HG02970 (cell line): Measurements from ENCODE around the gene MDC1.
A peak's percentile ranks its signal among the peaks of the same experiment; 100 is the strongest.

Experiments
- ATAC-seq: cut with Tn5 transposase; IDR thresholded peaks from one replicate; pipeline ENCODE4 v1.9.1; 2021; ENCODE audit warnings: mild to moderate bottlenecking, moderate library complexity, moderate number of reproducible peaks; ENCODE audit not compliant: unreplicated experiment, low FRiP score

MDC1 gene

GRCh38 chr6:30707281-30707850 is 9.7 kb downstream of the MDC1 start:
- no peak for ATAC-seq

- no peak for ATAC-seq
These were observed 11.5 kb downstream of the MDC1 start for GRCh38 chr6:30705620-30706019.

- ATAC-seq, result no peak
These were observed 13.3 kb downstream of the MDC1 start for GRCh38 chr6:30703821-30704220.

GRCh38 chr6:30703011-30703410 is 14.1 kb downstream of the MDC1 start:
- no peak for ATAC-seq

GRCh38 chr6:30700340-30700739 is 16.7 kb downstream of the MDC1 start:
- no peak for ATAC-seq

- ATAC-seq, result no peak
These were observed 20.6 kb downstream of the MDC1 start for GRCh38 chr6:30696432-30696831.

GRCh38 chr6:30691208-30691847 is 25.8 kb downstream of the MDC1 start:
- ATAC-seq, result no peak

- ATAC-seq, result no peak
These were observed 26.5 kb downstream of the MDC1 start, which contains the start of gene NRM for GRCh38 chr6:30690403-30691207. Gene NRM (minus strand): TSS chr6:30690984. CDS start chr6:30690974, 10 bp downstream.

- ATAC-seq, result no peak
These were observed 27.1 kb downstream of the MDC1 start for GRCh38 chr6:30689985-30690384.

- ATAC-seq, result no peak
These were observed 27.8 kb downstream of the MDC1 start for GRCh38 chr6:30689022-30689865.

- ATAC-seq, result no peak
These were observed 28.5 kb downstream of the MDC1 start for GRCh38 chr6:30688569-30688968.

- ATAC-seq, result no peak
These were observed 29.2 kb downstream of the MDC1 start for GRCh38 chr6:30687659-30688431.

GRCh38 chr6:30686908-30687658 is 30.0 kb downstream of the MDC1 start:
- ATAC-seq, result peak; percentile 48

GRCh38 chr6:30686009-30686907 is 30.8 kb downstream of the MDC1 start, which contains the start of gene PPP1R18:
Gene PPP1R18 (minus strand): TSS chr6:30686645. CDS start chr6:30686018, 627 bp downstream.
- ATAC-seq, result no peak

GRCh38 chr6:30685157-30686008 is 31.7 kb downstream of the MDC1 start:
- ATAC-seq, result no peak

- no peak for ATAC-seq
These were observed 32.5 kb downstream of the MDC1 start for GRCh38 chr6:30684386-30685156.

GRCh38 chr6:30683980-30684338 is 33.1 kb downstream of the MDC1 start:
- no peak for ATAC-seq
